Measurements from ENCODE around the gene NKX1-1.

DNA sequence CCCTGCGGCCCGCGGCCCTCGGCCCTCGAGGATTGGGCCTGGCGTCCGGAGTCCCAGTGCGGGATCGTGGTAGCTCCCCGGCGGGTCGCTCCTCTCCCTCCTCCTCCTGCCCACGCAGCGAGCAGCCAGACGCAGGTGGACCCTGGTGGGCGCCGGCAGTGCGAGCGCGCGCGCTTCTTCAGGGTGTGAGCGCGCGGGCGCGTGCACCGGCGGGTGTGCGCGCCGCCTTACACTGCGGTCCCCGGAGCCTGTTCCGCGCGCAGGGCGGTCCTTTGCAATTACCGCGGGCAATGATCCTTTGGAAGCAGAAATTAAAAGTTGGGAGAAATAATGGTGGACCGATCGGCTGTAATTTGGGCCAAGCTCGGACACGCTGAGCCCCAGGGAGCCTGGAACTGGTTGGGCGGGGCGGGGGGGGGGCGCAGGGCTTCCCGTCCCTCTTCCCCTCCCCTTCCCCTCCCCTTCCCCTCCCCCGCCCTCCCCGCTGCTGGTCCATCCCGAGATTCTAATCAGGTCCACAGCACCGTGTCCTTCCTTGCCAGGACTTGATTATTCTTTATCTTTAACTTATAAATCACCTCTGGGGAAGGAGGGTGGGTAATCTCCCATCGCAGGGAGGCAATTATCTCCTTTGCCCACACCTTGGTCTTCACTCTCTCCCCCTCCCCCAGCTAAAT lies 1.6 kb upstream of the NKX1-1 start:
- no peak for TF ChIP-seq CTCF (optimal IDR thresholded peaks at IDR 0.05 in 1 of 3, IDR thresholded peaks at IDR 0.05 in 1 of 3, conservative IDR thresholded peaks at IDR 0.05 in 1 of 3; ENCODE audit: extremely low read depth in 1 of 3, insufficient read depth in 2 of 3, low read length in 3 of 3)
- no peak for TF ChIP-seq EZH2 (IDR thresholded peaks at IDR 0.05; ENCODE audit: low read length)
